H9 (cell line): ENCODE measurements around the gene MAP2K1. TPM values are rescaled to one million over a fixed set of nuclear protein-coding genes. Genes with fewer than 3 reads are reported as not detected.
A peak's percentile ranks its signal among the peaks of the same experiment; 100 is the strongest.
"Not testable (repeated sequence)": the region's sequence is repeated elsewhere in the genome, so short reads cannot be mapped to it uniquely, and the experiment has no call there.

ENCODE experiments used
- DNase-seq: peaks from one replicate; pipeline ENCODE4 v3.0.0-alpha.2; 2017
- H2AFZ ChIP-seq: one replicate; pipeline ENCODE4 v1.6.1; 2013; ENCODE audit warnings: mild to moderate bottlenecking, low read length, control low read depth, moderate library complexity
- H2AK5ac ChIP-seq: 2 replicates; pipeline ENCODE4 v1.6.1; 2013; ENCODE audit warnings: low read length, control low read depth, mixed read lengths; ENCODE audit not compliant: insufficient read length
- H2BK120ac ChIP-seq: one replicate; pipeline ENCODE4 v1.6.1; 2013; ENCODE audit warnings: low read depth, mild to moderate bottlenecking, low read length, control low read depth, inconsistent platforms; ENCODE audit not compliant: poor library complexity, severe bottlenecking
- H2BK12ac ChIP-seq: 2 replicates; pipeline ENCODE4 v1.6.1; 2013; ENCODE audit warnings: low read length, control low read depth, mixed read lengths, low read depth; ENCODE audit not compliant: insufficient read length
- H2BK15ac ChIP-seq: 2 replicates; pipeline ENCODE4 v1.6.1; 2013; ENCODE audit warnings: low read depth, low read length, control low read depth
- H2BK20ac ChIP-seq: one replicate; pipeline ENCODE4 v1.6.1; 2013; ENCODE audit warnings: low read depth, mild to moderate bottlenecking, low read length, control low read depth, inconsistent platforms; ENCODE audit not compliant: poor library complexity, severe bottlenecking
- H2BK5ac ChIP-seq: 2 replicates; pipeline ENCODE4 v1.6.1; 2013; ENCODE audit warnings: low read length, control low read depth, mixed read lengths; ENCODE audit not compliant: insufficient read length
- H3K14ac ChIP-seq: 2 replicates; pipeline ENCODE4 v1.6.1; 2013; ENCODE audit warnings: low read length, control low read depth; ENCODE audit not compliant: insufficient read depth
- H3K18ac ChIP-seq: 2 replicates; pipeline ENCODE4 v1.6.1; 2013; ENCODE audit warnings: low read depth, mild to moderate bottlenecking, mixed read lengths, low read length, control low read depth; ENCODE audit not compliant: insufficient read length
- H3K23ac ChIP-seq: 2 replicates; pipeline ENCODE4 v1.6.1; 2013; ENCODE audit warnings: low read length, control low read depth, mixed read lengths, low read depth; ENCODE audit not compliant: insufficient read length
- H3K23me2 ChIP-seq: 2 replicates; pipeline ENCODE4 v1.6.1; 2013; ENCODE audit warnings: low read depth, mild to moderate bottlenecking, mixed read lengths, low read length, control low read depth; ENCODE audit not compliant: insufficient read length, poor library complexity, severe bottlenecking
- H3K27ac ChIP-seq: 2 replicates; pipeline ENCODE4 v1.5.1; 2013; ENCODE audit warnings: low read length, control low read depth, mixed read lengths, low read depth; ENCODE audit not compliant: insufficient read length
- H3K27me3 ChIP-seq: 2 replicates; pipeline ENCODE4 v1.6.1; 2013; ENCODE audit warnings: low read length, control low read depth, inconsistent platforms; ENCODE audit not compliant: insufficient read depth
- H3K4ac ChIP-seq: 2 replicates; pipeline ENCODE4 v1.6.1; 2013; ENCODE audit warnings: low read depth, mild to moderate bottlenecking, control low read depth, inconsistent platforms, low read length, moderate library complexity
- H3K4me1 ChIP-seq: 2 replicates; pipeline ENCODE4 v1.6.1; 2013; ENCODE audit warnings: low read length, control low read depth, inconsistent platforms; ENCODE audit not compliant: insufficient read depth
- H3K4me2 ChIP-seq: 2 replicates; pipeline ENCODE4 v1.6.1; 2013; ENCODE audit warnings: low read length, control low read depth, mixed read lengths; ENCODE audit not compliant: insufficient read length, insufficient read depth
- H3K56ac ChIP-seq: 2 replicates; pipeline ENCODE4 v1.6.1; 2013; ENCODE audit warnings: low read depth, mild to moderate bottlenecking, mixed read lengths, low read length, control low read depth; ENCODE audit not compliant: insufficient read length
- H3K79me1 ChIP-seq: 2 replicates; pipeline ENCODE4 v1.6.1; 2013; ENCODE audit warnings: low read depth, mild to moderate bottlenecking, moderate library complexity, low read length, control low read depth, inconsistent platforms; ENCODE audit not compliant: insufficient read depth, poor library complexity, severe bottlenecking
- H3K79me2 ChIP-seq: 2 replicates; pipeline ENCODE4 v1.6.1; 2013; ENCODE audit warnings: low read length, control low read depth, inconsistent platforms; ENCODE audit not compliant: insufficient read depth
- H3K9ac ChIP-seq: 2 replicates; pipeline ENCODE4 v1.6.1; 2013; ENCODE audit warnings: low read length, control low read depth, mixed read lengths; ENCODE audit not compliant: insufficient read length; ENCODE audit errors: extremely low read depth
- H3K9me3 ChIP-seq: one replicate; pipeline ENCODE4 v1.6.1; 2013; ENCODE audit warnings: low read depth, low read length, inconsistent platforms; ENCODE audit not compliant: control insufficient read depth
- H3T11ph ChIP-seq: one replicate; pipeline ENCODE4 v1.6.1; 2013; ENCODE audit warnings: mild to moderate bottlenecking, low read length, control low read depth, inconsistent platforms
- H4K20me1 ChIP-seq: one replicate; pipeline ENCODE4 v1.6.1; 2013; ENCODE audit not compliant: control insufficient read depth, insufficient read length, insufficient read depth
- H4K5ac ChIP-seq: 2 replicates; pipeline ENCODE4 v1.6.1; 2013; ENCODE audit warnings: low read depth, mild to moderate bottlenecking, mixed read lengths, low read length, control low read depth; ENCODE audit not compliant: insufficient read length
- H4K8ac ChIP-seq: replicated peaks from 2 replicates; pipeline ENCODE4 v1.6.1; 2013; ENCODE audit warnings: low read length, control low read depth, mixed read lengths, low read depth; ENCODE audit not compliant: insufficient read length
- H4K91ac ChIP-seq: 2 replicates; pipeline ENCODE4 v1.6.1; 2013; ENCODE audit warnings: low read depth, mild to moderate bottlenecking, moderate library complexity, mixed read lengths, low read length, control low read depth; ENCODE audit not compliant: insufficient read length
- H3K27ac Mint-ChIP-seq, 3 experiments: 2 replicates in 2 of 3; 3 replicates in 1 of 3; pipeline ENCODE4 v1.8.0; 2020 to 2021; ENCODE audit warnings: mixed read lengths in 3 of 3, mild to moderate bottlenecking in 1 of 3, moderate library complexity in 1 of 3
- H3K27me3 Mint-ChIP-seq: 2 replicates; pipeline ENCODE4 v1.8.0; 2021; ENCODE audit warnings: low read depth, mild to moderate bottlenecking, moderate library complexity, mixed read lengths
- H3K36me3 Mint-ChIP-seq, 3 experiments: 2 replicates in 2 of 3; 3 replicates in 1 of 3; pipeline ENCODE4 v1.8.0; 2020 to 2021; ENCODE audit warnings: low read depth in 3 of 3, mixed read lengths in 3 of 3; ENCODE audit not compliant: insufficient read depth in 1 of 3
- H3K4me1 Mint-ChIP-seq, 2 experiments: 2 replicates each; pipeline ENCODE4 v1.8.0; 2020; ENCODE audit warnings: mixed read lengths in 2 of 2
- H3K4me3 Mint-ChIP-seq, 2 experiments: 2 replicates in 1 of 2; 3 replicates in 1 of 2; pipeline ENCODE4 v1.8.0; 2020 to 2021; ENCODE audit warnings: mild to moderate bottlenecking in 2 of 2, mixed read lengths in 2 of 2, moderate library complexity in 1 of 2
- H3K9me3 Mint-ChIP-seq, 2 experiments: 2 replicates in 1 of 2; 3 replicates in 1 of 2; pipeline ENCODE4 v1.8.0; 2020; ENCODE audit warnings: mild to moderate bottlenecking in 2 of 2, mixed read lengths in 2 of 2, moderate library complexity in 1 of 2
- CTCF ChIP-seq: fragments of 200-600 bp; sonication (generic); conservative IDR thresholded peaks from 3 replicates; pipeline ENCODE4 v1.8.0; 2021; ENCODE audit warnings: antibody characterized with exemption, mild to moderate bottlenecking
- WGBS: extraction: QIAGEN DNeasy Blood & Tissue Kit; methylation state at CpG from one replicate; pipeline ENCODE4 v1.1.7; 2013; ENCODE audit warnings: missing lambda C conversion rate, low lambda C conversion rate, mixed read lengths; ENCODE audit not compliant: insufficient read length; ENCODE audit errors: extremely low coverage; 5-methylcytosine and 5-hydroxymethylcytosine counted together
- total RNA-seq: library from RNA; stranded (reverse); gene quantifications from 2 replicates; pipeline ENCODE4 v1.2.1, GENCODE V29; 2021

Gene MAP2K1
- total RNA-seq, 1 experiment from 2014 or later, result 50.8 TPM

- Histone ChIP-seq H4K5ac (no peak overlapping the region), H3K4me2 (no peak overlapping the region), H3K27ac (peak overlapping the region; percentile 2), H4K8ac (no peak overlapping the region), H2BK120ac (no peak overlapping the region), H2BK5ac (no peak overlapping the region), H3K18ac (no peak overlapping the region), H2BK20ac (no peak overlapping the region), H3K23ac (no peak overlapping the region), H3K9me3 (no peaks in the 10 kb centered on the region), H3K79me1 (no peaks in the 10 kb centered on the region), H3K27me3 (no peaks in the 10 kb centered on the region), H3K23me2 (peaks cover 4% of the 10 kb centered on the region), H3K4ac (no peak overlapping the region), H3K9ac (no peak overlapping the region), H3K14ac (no peak overlapping the region), H4K20me1 (no peaks in the 10 kb centered on the region), H4K91ac (no peak overlapping the region), H2AFZ (no peak overlapping the region), H2BK15ac (no peak overlapping the region), H3T11ph (no peak overlapping the region), H3K56ac (no peak overlapping the region), H3K79me2 (peaks cover 13% of the 10 kb centered on the region; the same call in 1 of the 2 replicates), H2AK5ac (no peak overlapping the region), H3K4me1 (no peaks in the 10 kb centered on the region), H2BK12ac (no peak overlapping the region)
- Mint-ChIP-seq H3K4me1 (peaks cover 23 to 25% of the 10 kb centered on the region in 2 experiments), H3K36me3 (peaks cover 45 to 94% (median 77%) of the 10 kb centered on the region in 3 experiments), H3K27ac (peak overlapping the region in 2 of 3 experiments; percentile 97 to 99; a peak in 3 of 7 replicates), H3K4me3 (no peak overlapping the region), H3K9me3 (no peaks in the 10 kb centered on the region; a peak in 1 of 5 replicates), H3K27me3 (no peaks in the 10 kb centered on the region)
- DNase-seq, result no peak
- TF ChIP-seq CTCF, result peak; percentile 52
- no CpG with 5 or more reads among the region's 3 CpGs for WGBS
Measured at GRCh38 chr15:66498501-66499386, 112.0 kb downstream of the MAP2K1 start.

- not testable (repeated sequence) for H3K27ac ChIP-seq, H2BK15ac ChIP-seq, H3K79me1 ChIP-seq, H3K23ac ChIP-seq, H2BK20ac ChIP-seq, H2BK5ac ChIP-seq, H3K14ac ChIP-seq, H4K8ac ChIP-seq, H3K4me1 ChIP-seq, H2BK120ac ChIP-seq, DNase-seq, H3T11ph ChIP-seq, H2AFZ ChIP-seq, H4K91ac ChIP-seq, H4K5ac ChIP-seq, H2BK12ac ChIP-seq, H3K56ac ChIP-seq, H3K23me2 ChIP-seq, H3K27me3 Mint-ChIP-seq, H3K9me3 ChIP-seq, H3K27me3 ChIP-seq, H3K4me2 ChIP-seq, H3K9ac ChIP-seq, H3K9me3 Mint-ChIP-seq, H3K4me3 Mint-ChIP-seq, H2AK5ac ChIP-seq, H3K4ac ChIP-seq, H3K18ac ChIP-seq, H4K20me1 ChIP-seq
- peaks cover 54 to 87% (median 75%) of the 10 kb centered on the region in 3 experiments for H3K36me3 Mint-ChIP-seq
- no CpG with 5 or more reads among the region's 7 CpGs for WGBS
- peaks cover 23 to 26% of the 10 kb centered on the region in 2 experiments for H3K4me1 Mint-ChIP-seq
- peak overlapping the region in 2 of 3 experiments; percentile 8 to 89; a peak in 2 of 7 replicates for H3K27ac Mint-ChIP-seq
- peaks cover 22% of the 10 kb centered on the region; the same call in 1 of the 2 replicates for H3K79me2 ChIP-seq
Measured at GRCh38 chr15:66500346-66500745, 113.6 kb downstream of the MAP2K1 start.
